HepG2 (cell line): ENCODE measurements around the gene L1CAM. TPM values are rescaled to one million over a fixed set of nuclear protein-coding genes. Genes with fewer than 3 reads are reported as not detected.

Source experiments
- ATAC-seq: fragments of 200-7000 bp; cut with Tn5 transposase; 3 replicates; pipeline ENCODE4 v1.9.1; 2020; ENCODE audit warnings: mild to moderate bottlenecking, moderate library complexity
- BruUV-seq: library from RNA; stranded (reverse); fragments of 400-500 nt; replicated peaks from 2 replicates; lab custom pipeline; 2021; lab: Mats Ljungman, UMichigan
- CTCF ChIA-PET: fragments of 300-600 bp; formaldehyde crosslinking; extraction: SDS; loops from one replicate; lab custom pipeline; 2021; ENCODE audit warnings: low total read pairs, inconsistent platforms, low intra/inter-chr PET ratio; lab: Yijun Ruan, JAX
- POLR2A ChIA-PET: fragments of 350-600 bp; sonication (Branson Sonifier 250); formaldehyde crosslinking; loops from one replicate; lab custom pipeline; 2020; ENCODE audit warnings: antibody characterized with exemption, inconsistent platforms; lab: Yijun Ruan, JAX
- DNase-seq: peaks from one replicate; pipeline ENCODE4 v3.0.0-alpha.2; 2015; ENCODE audit warnings: low spot score
- FAIRE-seq: peaks from 3 replicates; lab custom pipeline; 2011; peaks lifted over from hg19 to GRCh38; lab: Jason Lieb, UNC
- H2AFZ ChIP-seq: one replicate; pipeline ENCODE4 v1.6.1; 2011; ENCODE audit warnings: low read length, inconsistent platforms
- H3K27ac ChIP-seq: fragments of 300-600 bp; 3 replicates; pipeline ENCODE4 v1.8.0; 2011; ENCODE audit warnings: mixed run types, mild to moderate bottlenecking, mixed read lengths, low read length, inconsistent platforms; ENCODE audit not compliant: insufficient read depth; ENCODE audit errors: extremely low read length
- H3K27me3 ChIP-seq, 2 experiments: fragments of 200-600 bp in 1 of 2; 2 replicates in 1 of 2; 3 replicates in 1 of 2; pipeline versions ENCODE4 v1.6.0 to v1.8.0; 2011; ENCODE audit warnings: low read length in 2 of 2, mild to moderate bottlenecking in 2 of 2, moderate library complexity in 2 of 2, inconsistent platforms in 1 of 2; ENCODE audit not compliant: insufficient read depth in 2 of 2, control insufficient read depth in 1 of 2
- H3K36me3 ChIP-seq, 2 experiments: fragments of 200-600 bp in 1 of 2; replicated peaks in 1 of 2; 2 replicates in 1 of 2; 3 replicates in 1 of 2; pipeline versions ENCODE4 v1.5.1 to v1.8.0; 2011; ENCODE audit warnings: low read length in 2 of 2, inconsistent platforms in 1 of 2; ENCODE audit not compliant: insufficient read depth in 2 of 2, control insufficient read depth in 1 of 2
- H3K4me1 ChIP-seq: 2 replicates; pipeline ENCODE4 v1.5.1; 2012; ENCODE audit warnings: low read length, inconsistent platforms; ENCODE audit not compliant: insufficient read depth
- H3K4me2 ChIP-seq: 2 replicates; pipeline ENCODE4 v1.6.0; 2011; ENCODE audit warnings: low read depth, low read length, inconsistent platforms
- H3K4me3 ChIP-seq, 3 experiments: fragments of 200-600 bp in 1 of 3; sonication (generic), shearing (Covaris generic) in 1 of 3; replicated peaks in 1 of 3; 2 replicates each; pipeline ENCODE4 v1.5.1; 2011 to 2016; ENCODE audit warnings: low read length in 3 of 3, inconsistent platforms in 2 of 3, low read depth in 2 of 3, mild to moderate bottlenecking in 2 of 3, control low read depth in 1 of 3, mixed read lengths in 1 of 3; ENCODE audit not compliant: insufficient read depth in 1 of 3
- H3K79me2 ChIP-seq: one replicate; pipeline ENCODE4 v1.6.1; 2011; ENCODE audit warnings: low read length, inconsistent platforms; ENCODE audit not compliant: insufficient read depth
- H3K9ac ChIP-seq: 2 replicates; pipeline ENCODE4 v1.6.0; 2011; ENCODE audit warnings: mild to moderate bottlenecking, low read depth, low read length, inconsistent platforms; ENCODE audit not compliant: insufficient read depth
- H3K9me3 ChIP-seq: 2 replicates; pipeline ENCODE4 v1.5.1; 2012; ENCODE audit warnings: mild to moderate bottlenecking, low read length
- H4K20me1 ChIP-seq: 2 replicates; pipeline ENCODE4 v1.6.0; 2011; ENCODE audit warnings: inconsistent platforms, mild to moderate bottlenecking, low read length, moderate library complexity; ENCODE audit not compliant: insufficient read depth
- CBX5 ChIP-seq: sonication (generic); formaldehyde crosslinking; IDR thresholded peaks from 2 replicates; pipeline ENCODE4 v1.4.0; 2020; ENCODE audit warnings: missing genetic modification reagents, borderline replicate concordance
- ELK4 ChIP-seq: sonication (generic); formaldehyde crosslinking; IDR thresholded peaks from 2 replicates; pipeline ENCODE4 v1.9.0; 2021; ENCODE audit warnings: missing genetic modification reagents, borderline replicate concordance
- GABPA ChIP-seq, 2 experiments: IDR thresholded peaks; 2 replicates each; pipeline ENCODE4 v1.6.1; 2011 to 2016; ENCODE audit warnings: low read depth in 2 of 2, low read length in 1 of 2, missing biosample characterization in 1 of 2, missing genetic modification characterization in 1 of 2
- HMG20A ChIP-seq: IDR thresholded peaks from 2 replicates; pipeline ENCODE4 v1.6.1; 2016; ENCODE audit warnings: borderline replicate concordance
- IRX3 ChIP-seq: sonication (generic); formaldehyde crosslinking; IDR thresholded peaks from 2 replicates; pipeline ENCODE4 v1.8.1; 2023; ENCODE audit warnings: mild to moderate bottlenecking, low read depth, missing genetic modification reagents, borderline replicate concordance
- KDM4B ChIP-seq: sonication (generic); formaldehyde crosslinking; IDR thresholded peaks from 2 replicates; pipeline ENCODE4 v1.4.0; 2020; ENCODE audit warnings: missing genetic modification reagents
- LCORL ChIP-seq, 2 experiments: fragments of 450-650 bp in 1 of 2; sonication (generic) in 1 of 2; formaldehyde crosslinking in 1 of 2; IDR thresholded peaks; 2 replicates each; pipeline versions ENCODE4 v1.5.0 to v1.6.1; 2017 to 2020; ENCODE audit warnings: antibody characterized with exemption in 1 of 2, missing genetic modification reagents in 1 of 2
- NR2F1 ChIP-seq, 2 experiments: fragments of 450-650 bp in 1 of 2; formaldehyde crosslinking in 1 of 2; IDR thresholded peaks; 2 replicates each; pipeline versions ENCODE4 v1.5.0 to v1.6.1; 2016 to 2020; ENCODE audit warnings: mild to moderate bottlenecking in 1 of 2, missing compliant biosample characterization in 1 of 2, missing genetic modification reagents in 1 of 2, moderate library complexity in 1 of 2
- SP1 ChIP-seq, 2 experiments: fragments of 450-650 bp in 1 of 2; sonication (generic) in 1 of 2; formaldehyde crosslinking in 1 of 2; IDR thresholded peaks; 2 replicates each; pipeline versions ENCODE4 v1.4.0 to v1.6.1; 2016 to 2020; ENCODE audit warnings: missing genetic modification reagents in 1 of 2
- TCF7L2 ChIP-seq: IDR thresholded peaks from 2 replicates; pipeline ENCODE4 v1.6.1; 2011; ENCODE audit warnings: mild to moderate bottlenecking, low read depth, low read length, moderate library complexity
- TERF1 ChIP-seq: sonication (generic); formaldehyde crosslinking; IDR thresholded peaks from 2 replicates; pipeline ENCODE4 v1.8.0; 2022; ENCODE audit warnings: mild to moderate bottlenecking, missing genetic modification reagents, moderate library complexity
- U2AF1 ChIP-seq: fragments of 200-400 bp; formaldehyde crosslinking; optimal IDR thresholded peaks from 2 replicates; pipeline ENCODE3; 2017; ENCODE audit warnings: mild to moderate bottlenecking, low read depth, low read length
- ZNF10 ChIP-seq: sonication (generic); formaldehyde crosslinking; IDR thresholded peaks from 2 replicates; pipeline ENCODE4 v1.4.0; 2020; ENCODE audit warnings: mild to moderate bottlenecking, low read depth, missing genetic modification reagents, borderline replicate concordance
- ZNF780A ChIP-seq: sonication (generic); formaldehyde crosslinking; IDR thresholded peaks from 2 replicates; pipeline ENCODE4 v1.8.0; 2022; ENCODE audit warnings: mild to moderate bottlenecking, missing genetic modification reagents, moderate library complexity
- WGBS: methylation state at CpG from one replicate; pipeline ENCODE4 v1.1.6; 2017; ENCODE audit warnings: low lambda C conversion rate; 5-methylcytosine and 5-hydroxymethylcytosine counted together
- in situ Hi-C: cut with HindIII; loops from 2 replicates; pipeline ENCODE4 v1.10.0; 2017; ENCODE audit warnings: low pct_unique_long_range_greater_than_20kb; ENCODE audit not compliant: extremely low pct_ligation_motif_present
- intact Hi-C: fragments of 100-400 bp; cut with micrococcal nuclease; formaldehyde crosslinking; loops from one replicate; pipeline ENCODE4 v1.10.0; 2022; ENCODE audit not compliant: unreplicated experiment
- polyA plus RNA-seq, 8 experiments: library from polyadenylated mRNA; depleted of rRNA in 3 of 8; stranded (reverse) in 7 of 8; unstranded in 1 of 8; fragments of >200 nt; fragmentation: Illumina TruSeq in 4 of 8; extraction: Trizol in 4 of 8; gene quantifications; 2 replicates each; pipeline versions ENCODE4 v1.2.1 to v1.2.3, GENCODE V29; 2011 to 2016; ENCODE audit warnings: low read depth in 4 of 8, missing spikeins in 1 of 8, mixed read lengths in 1 of 8; ENCODE audit not compliant: insufficient read depth in 1 of 8
- total RNA-seq, 5 experiments: library from RNA; depleted of rRNA; stranded (reverse); fragments of >200 nt; fragmentation: Illumina TruSeq; extraction: Trizol; gene quantifications; 2 replicates each; pipeline ENCODE4 v1.2.3, GENCODE V29; 2016; ENCODE audit warnings: low read depth in 1 of 5
- TF ChIP-seq, protein P1 (sequence below): sonication (generic); formaldehyde crosslinking; IDR thresholded peaks from 2 replicates; pipeline ENCODE4 v1.5.1; 2020; ENCODE audit warnings: missing genetic modification reagents, mild to moderate bottlenecking, borderline replicate concordance
- TF ChIP-seq, protein P2 (sequence below): sonication (generic); formaldehyde crosslinking; IDR thresholded peaks from 2 replicates; pipeline ENCODE4 v1.4.0; 2020; ENCODE audit warnings: missing genetic modification reagents

L1CAM gene
- total and polyA plus RNA-seq, 2 of the 13 experiments (the other 11 are each of a cell fraction or from before 2014, with no cell fraction given): 1.4 to 2.0 TPM

DNA sequence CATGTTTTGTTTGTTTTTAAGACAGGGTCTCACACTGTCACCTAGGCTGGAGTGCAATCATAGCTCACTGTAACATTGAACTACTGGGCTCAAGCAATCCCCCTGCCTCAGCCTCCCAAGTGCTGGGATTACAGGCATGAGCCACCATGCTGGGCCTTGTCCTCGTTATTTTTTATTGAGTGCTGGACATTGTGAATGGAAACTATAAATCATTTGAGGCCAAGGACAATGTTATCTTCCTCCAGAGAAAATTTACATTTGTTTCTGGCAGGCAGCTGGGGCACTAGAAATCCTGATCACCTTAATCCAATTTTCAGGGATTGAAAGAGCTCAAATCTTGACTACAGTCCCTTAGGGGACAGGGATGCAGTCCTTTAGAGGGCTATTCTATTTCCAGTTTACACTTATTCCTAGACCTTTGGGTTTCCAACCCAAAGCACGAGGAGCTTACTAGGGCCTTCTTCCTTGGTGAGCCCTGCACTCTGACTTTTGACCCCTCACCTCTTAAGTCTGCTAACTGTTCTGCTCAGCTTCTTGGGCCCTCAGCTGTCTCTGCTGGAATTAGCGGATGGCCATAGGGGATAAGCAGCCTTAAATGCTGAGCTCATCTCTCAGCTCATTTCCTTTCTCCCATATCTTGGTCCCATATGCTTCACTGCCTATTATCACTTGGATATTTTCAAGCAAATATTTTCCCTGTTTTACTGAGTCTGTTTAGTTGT, 32.6 kb downstream of the L1CAM start:
- intact Hi-C loops (no loop called here), in situ Hi-C loops (no loop called here)
- DNase-seq: no peak
- no peaks in the 10 kb centered on the region for H3K9me3 ChIP-seq
- no peaks in the 10 kb centered on the region for H4K20me1 ChIP-seq
- WGBS: 19% methylated on average over 3 of the region's 3 CpGs
- H3K79me2 ChIP-seq: no peaks in the 10 kb centered on the region
- H3K4me1 ChIP-seq: no peaks in the 10 kb centered on the region
- H3K27me3 ChIP-seq: peaks cover 0 to 1% of the 10 kb centered on the region in 2 experiments; a peak in 2 of 5 replicates
- no TSS peak for BruUV-seq
- CTCF ChIA-PET: no interaction called here
- no peaks in the 10 kb centered on the region for H3K36me3 ChIP-seq
- H2AFZ ChIP-seq: no peak overlapping the region
- no peak overlapping the region for H3K4me3 ChIP-seq
- ATAC-seq: no peak
- POLR2A ChIA-PET: interaction anchor here (0.6 kb wide), 1 partner anchor 93 kb away, joined by 3 read pairs; no protein-coding TSS in a partner anchor
- no peak for FAIRE-seq
- no peak overlapping the region for H3K4me2 ChIP-seq
- H3K9ac ChIP-seq: no peak overlapping the region
- no peak overlapping the region for H3K27ac ChIP-seq
- TF ChIP-seq ZNF10 (CRISPR knock-in tag): no peak
- no peak for TF ChIP-seq U2AF1
- TF ChIP-seq IRX3: no peak
- TF ChIP-seq TERF1 (CRISPR knock-in tag): no peak
- TF ChIP-seq, protein P1, sequence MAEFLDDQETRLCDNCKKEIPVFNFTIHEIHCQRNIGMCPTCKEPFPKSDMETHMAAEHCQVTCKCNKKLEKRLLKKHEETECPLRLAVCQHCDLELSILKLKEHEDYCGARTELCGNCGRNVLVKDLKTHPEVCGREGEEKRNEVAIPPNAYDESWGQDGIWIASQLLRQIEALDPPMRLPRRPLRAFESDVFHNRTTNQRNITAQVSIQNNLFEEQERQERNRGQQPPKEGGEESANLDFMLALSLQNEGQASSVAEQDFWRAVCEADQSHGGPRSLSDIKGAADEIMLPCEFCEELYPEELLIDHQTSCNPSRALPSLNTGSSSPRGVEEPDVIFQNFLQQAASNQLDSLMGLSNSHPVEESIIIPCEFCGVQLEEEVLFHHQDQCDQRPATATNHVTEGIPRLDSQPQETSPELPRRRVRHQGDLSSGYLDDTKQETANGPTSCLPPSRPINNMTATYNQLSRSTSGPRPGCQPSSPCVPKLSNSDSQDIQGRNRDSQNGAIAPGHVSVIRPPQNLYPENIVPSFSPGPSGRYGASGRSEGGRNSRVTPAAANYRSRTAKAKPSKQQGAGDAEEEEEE (CRISPR knock-in tag): no peak
- TF ChIP-seq TCF7L2: no peak
- TF ChIP-seq NR2F1 (CRISPR knock-in tag; IDR thresholded peaks at IDR 0.05): no peak
- no peak for TF ChIP-seq LCORL (IDR thresholded peaks at IDR 0.05)
- no peak for TF ChIP-seq LCORL (CRISPR knock-in tag; IDR thresholded peaks at IDR 0.05)
- TF ChIP-seq, protein P2, sequence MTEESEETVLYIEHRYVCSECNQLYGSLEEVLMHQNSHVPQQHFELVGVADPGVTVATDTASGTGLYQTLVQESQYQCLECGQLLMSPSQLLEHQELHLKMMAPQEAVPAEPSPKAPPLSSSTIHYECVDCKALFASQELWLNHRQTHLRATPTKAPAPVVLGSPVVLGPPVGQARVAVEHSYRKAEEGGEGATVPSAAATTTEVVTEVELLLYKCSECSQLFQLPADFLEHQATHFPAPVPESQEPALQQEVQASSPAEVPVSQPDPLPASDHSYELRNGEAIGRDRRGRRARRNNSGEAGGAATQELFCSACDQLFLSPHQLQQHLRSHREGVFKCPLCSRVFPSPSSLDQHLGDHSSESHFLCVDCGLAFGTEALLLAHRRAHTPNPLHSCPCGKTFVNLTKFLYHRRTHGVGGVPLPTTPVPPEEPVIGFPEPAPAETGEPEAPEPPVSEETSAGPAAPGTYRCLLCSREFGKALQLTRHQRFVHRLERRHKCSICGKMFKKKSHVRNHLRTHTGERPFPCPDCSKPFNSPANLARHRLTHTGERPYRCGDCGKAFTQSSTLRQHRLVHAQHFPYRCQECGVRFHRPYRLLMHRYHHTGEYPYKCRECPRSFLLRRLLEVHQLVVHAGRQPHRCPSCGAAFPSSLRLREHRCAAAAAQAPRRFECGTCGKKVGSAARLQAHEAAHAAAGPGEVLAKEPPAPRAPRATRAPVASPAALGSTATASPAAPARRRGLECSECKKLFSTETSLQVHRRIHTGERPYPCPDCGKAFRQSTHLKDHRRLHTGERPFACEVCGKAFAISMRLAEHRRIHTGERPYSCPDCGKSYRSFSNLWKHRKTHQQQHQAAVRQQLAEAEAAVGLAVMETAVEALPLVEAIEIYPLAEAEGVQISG (CRISPR knock-in tag): no peak
- no peak for TF ChIP-seq ZNF780A (CRISPR knock-in tag)
- TF ChIP-seq KDM4B (CRISPR knock-in tag): no peak
- TF ChIP-seq CBX5 (CRISPR knock-in tag): no peak
- no peak for TF ChIP-seq SP1 (IDR thresholded peaks at IDR 0.05)
- no peak for TF ChIP-seq SP1 (CRISPR knock-in tag; IDR thresholded peaks at IDR 0.05)
- no peak for TF ChIP-seq ELK4 (CRISPR knock-in tag)
- no peak for TF ChIP-seq GABPA (IDR thresholded peaks at IDR 0.05; ENCODE audit: low read depth, low read length)
- TF ChIP-seq GABPA (CRISPR knock-in tag; IDR thresholded peaks at IDR 0.05; ENCODE audit: low read depth): no peak
- TF ChIP-seq HMG20A (CRISPR knock-in tag): no peak
